HG03064 (cell line): ENCODE data around the gene PTPRG.
"Not testable (repeated sequence)": the region's sequence is repeated elsewhere in the genome, so short reads cannot be mapped to it uniquely, and the experiment has no call there.

ENCODE experiments used
- ATAC-seq: cut with Tn5 transposase; IDR thresholded peaks from one replicate; pipeline ENCODE4 v1.9.1; 2021; ENCODE audit warnings: low read depth; ENCODE audit not compliant: unreplicated experiment

Gene PTPRG

DNA sequence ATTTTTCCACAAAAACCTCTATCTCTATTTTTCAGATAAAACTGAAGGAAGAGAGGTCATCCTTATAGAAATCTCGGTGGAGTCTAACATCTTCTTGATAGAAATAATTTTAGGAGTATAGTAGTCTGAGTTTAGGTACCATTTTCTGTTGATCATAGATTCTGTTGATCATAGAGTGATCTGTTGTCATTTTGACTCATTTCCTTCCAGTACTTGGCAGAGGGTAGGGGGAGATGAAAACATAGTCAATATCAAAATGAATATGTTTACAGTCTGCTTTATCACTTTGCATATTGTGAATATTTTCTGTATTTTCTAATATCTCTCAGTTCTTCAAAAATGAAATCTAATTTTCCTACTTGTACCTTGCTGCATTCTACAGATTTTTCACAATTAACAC is 458.5 kb downstream of the PTPRG start:
- no peak for ATAC-seq

DNA sequence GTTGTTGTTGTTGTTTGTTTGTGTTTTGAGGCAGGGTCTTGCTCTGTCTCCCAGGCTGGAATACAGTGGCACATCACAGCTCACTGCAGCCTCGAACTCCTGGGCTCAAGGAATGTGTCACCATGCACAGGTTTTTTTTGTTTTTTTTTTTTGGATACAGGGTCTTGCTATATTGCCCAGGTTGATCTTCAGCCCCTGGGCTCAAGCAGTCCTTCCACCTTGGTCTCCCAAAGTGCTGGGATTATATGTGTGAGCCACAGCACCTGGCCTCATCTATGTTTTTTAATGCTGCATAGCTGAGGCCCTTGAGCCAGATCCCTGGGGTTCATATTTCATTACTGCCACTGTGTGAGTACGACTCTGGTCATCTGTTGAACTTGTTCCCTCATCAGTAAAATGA is 459.3 kb downstream of the PTPRG start:
- no peak for ATAC-seq

DNA sequence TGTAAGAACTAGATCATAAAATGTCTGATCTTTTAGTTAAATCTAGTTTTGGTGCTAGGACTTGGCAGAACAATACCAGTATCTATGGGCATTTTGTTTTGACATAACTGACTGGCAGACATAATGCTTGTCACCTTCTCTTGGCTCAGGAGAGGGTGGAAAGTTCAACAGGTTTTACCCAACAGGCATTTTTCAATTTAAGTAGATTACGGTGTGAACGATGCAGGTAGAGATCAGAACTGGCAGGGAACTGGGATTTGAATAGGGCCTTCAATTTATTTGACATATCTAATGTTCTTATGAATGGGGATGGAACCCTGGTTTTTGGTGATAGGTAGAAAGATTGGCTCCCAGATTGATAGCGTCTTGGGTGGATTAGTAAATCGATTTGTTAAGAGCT is 460.9 kb downstream of the PTPRG start:
- ATAC-seq, result no peak

DNA sequence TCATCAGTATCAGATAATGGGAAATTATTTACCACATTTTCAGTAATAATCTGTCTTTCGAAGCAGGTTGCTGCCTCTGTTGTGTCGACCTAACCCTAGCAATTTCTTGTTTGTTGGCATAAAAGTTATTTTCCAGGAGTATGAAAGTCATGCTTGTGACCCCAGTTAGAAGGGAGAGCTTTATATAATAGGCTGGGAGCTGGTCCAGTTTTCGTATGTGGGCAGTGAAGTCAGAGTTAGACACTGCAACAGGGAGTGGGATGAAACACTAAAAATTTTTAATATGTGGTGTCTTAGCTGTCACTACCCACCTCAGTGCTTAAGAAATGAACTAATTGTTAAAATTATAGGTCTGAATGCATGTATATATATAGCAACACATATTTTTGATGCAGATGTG is 463.5 kb downstream of the PTPRG start:
- ATAC-seq, result no peak

DNA sequence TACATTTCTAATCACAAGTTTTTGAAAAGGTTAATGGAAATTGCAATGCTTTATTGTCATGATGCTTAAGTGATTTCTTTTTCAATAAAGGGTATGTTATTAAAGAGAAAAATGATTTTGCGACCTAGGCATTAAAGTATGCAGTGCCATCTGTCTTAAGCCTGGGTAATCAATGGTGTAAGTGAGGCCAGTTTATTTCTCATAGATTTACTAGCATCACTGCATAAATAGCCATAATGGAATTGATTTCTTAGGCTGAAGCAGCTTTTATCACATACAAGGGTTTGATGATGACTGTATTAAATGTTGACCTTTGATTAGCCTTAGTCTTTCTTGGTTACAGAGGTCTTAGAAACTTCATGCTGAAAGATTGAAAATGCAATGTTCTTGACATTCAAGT is 464.5 kb downstream of the PTPRG start:
- no peak for ATAC-seq

DNA sequence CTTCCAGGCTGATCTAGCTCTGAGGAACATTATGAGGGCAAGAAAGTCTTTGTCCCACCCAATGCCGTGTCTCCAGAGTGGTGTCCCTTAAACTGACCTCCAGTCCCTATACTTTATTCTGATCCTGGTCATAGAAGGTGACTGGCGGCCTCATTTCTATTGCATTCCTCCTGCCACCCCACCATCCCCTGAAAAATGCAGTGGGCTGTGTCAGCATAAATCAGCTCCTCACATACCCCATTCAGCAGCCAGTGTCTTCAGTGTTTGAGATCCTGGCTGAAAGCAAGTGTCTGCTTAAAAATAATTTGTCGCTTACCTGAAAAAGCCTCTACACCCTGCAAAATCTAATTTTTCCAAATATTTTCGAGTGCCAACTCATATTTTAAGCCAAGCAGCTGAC is 465.9 kb downstream of the PTPRG start:
- no peak for ATAC-seq

DNA sequence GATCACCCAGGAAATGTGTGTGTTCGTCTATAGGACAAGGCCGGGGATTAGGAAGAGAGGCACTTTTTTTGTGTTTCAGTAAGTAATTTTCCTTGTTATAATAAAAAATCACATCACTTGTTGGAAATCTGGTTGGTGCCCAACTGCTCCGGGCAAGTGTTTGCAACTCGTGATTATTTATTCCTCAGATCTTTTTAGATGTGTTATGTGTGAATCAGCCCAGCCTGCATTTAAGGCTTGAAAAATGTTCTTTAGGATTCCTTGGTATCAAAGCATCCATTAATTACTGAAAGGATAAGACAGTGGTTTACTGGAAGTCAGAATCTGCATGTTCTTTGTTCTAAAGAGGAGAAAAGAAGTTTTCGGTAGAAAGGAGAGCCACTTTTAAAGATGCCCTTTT is 466.4 kb downstream of the PTPRG start:
- ATAC-seq, result no peak

DNA sequence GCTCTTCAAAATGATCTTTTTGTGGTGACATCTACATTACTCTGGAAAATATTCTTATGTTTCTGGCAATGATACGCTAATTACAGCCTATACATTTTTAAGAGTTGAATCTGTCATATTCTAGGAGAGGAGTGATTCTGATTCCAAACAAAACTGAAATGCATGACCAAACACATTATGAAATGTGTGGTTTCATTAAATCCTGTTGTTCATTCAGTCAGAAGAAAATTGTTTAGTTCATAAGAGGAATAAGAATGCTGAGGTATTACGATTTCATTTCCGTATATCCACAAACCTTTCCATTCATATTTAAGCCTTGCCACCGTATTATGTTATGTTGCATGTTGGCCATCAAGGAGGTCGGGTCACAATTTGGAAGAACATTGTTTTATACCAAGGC is 466.9 kb downstream of the PTPRG start:
- no peak for ATAC-seq

DNA sequence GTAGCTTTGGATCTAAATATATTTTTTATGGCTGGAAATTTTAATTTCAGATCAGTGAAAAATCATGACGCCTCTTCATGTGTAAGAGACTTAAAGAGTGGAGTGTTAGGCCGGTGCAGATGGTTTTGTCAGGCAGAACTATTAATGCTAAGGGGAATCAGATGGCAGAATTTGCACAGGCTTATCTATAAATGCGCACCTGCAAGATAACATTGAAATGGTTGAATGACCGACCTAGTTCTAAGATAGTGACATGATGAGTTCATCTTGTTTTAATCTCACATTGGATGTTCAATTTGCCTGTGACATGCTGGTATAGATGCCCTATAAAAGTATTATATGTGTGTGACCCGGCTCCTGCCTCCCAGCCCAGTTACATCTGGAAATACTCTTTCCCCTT is 471.4 kb downstream of the PTPRG start:
- no peak for ATAC-seq

DNA sequence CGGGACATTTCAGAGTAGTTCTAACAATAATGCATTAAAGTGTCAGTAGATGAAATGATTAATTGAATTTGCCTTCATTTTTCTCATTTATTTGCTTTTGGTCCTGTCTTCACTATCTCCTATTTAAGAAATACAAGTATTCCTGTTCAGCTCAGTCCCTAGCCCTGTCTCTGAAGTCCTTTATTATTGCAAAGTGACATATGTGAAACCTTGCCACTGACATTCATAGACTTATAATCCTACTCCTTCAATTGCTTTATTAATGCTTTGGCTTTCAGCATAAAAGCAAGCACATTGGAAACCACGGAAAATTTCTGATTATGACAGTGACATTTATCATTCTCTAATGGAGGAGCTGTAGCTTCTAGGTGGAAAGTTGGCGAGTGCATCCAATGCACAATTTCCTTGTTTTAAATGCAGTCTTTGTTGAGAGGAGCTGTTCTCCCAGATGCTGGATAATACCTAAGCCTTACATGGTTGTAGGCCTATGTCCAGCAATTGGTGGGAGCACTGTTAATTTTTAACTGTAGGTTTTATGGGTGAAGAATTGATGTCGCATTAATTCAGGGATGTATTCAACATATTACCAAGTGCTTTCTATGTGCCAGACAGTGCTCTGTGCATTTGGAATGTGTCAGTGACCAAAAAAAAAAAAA is 474.2 kb downstream of the PTPRG start:
- ATAC-seq, result no peak

DNA sequence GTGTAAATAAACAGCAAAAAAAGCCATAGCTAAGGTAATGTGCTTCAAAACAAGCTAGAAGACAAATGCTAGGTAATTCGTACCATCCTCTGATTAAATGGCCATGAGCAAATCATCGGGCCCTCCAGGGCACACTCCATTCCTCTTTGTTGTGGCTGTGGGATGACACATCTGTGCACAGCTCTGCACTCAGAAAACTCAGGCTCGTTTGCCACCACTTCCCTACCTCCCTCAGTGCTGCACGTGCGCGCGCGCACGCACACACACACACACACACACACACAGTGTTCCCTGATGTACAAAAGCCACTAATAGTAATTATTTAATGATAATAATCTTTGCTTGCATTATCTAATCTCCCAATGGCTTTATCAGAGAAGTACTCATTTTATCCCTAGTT is 475.4 kb downstream of the PTPRG start:
- no peak for ATAC-seq

DNA sequence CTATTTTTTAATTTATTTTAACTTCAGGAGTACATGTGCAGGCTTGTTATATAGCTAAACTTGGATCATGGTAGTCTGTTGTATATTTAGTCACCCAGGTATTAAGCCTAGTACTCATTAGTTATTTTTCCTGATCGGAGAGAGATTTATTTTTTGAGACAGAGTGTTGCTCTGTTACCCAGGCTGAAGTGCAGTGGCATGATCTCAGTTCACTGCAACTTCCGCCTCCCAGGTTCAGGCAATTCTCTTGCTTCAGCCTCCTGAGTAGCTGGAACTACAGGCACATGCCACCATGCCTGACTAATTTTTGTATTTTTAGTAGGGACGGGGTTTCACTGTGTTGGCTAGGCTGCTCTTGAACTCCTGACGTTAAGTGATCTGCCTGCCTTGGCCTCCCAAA is 477.4 kb downstream of the PTPRG start:
- not testable (repeated sequence) for ATAC-seq

DNA sequence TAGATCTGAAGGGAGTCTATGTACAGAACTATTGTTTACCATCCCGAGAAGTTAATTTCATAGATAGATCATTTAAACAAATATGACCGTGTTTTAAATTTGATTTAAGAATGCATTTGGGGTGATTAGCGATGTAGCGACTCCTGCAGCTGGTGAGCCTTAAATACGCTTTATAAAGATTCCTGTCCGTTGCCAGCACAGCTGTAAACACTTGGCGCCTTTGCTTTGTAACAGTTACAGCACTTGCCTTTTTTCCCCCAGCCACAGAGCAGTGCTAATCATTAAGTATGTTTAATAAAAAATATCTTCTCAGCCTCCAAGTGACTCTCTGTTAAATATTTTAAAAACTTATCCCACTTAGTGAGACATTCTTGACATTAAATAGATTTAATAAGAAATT is 478.2 kb downstream of the PTPRG start:
- no peak for ATAC-seq

DNA sequence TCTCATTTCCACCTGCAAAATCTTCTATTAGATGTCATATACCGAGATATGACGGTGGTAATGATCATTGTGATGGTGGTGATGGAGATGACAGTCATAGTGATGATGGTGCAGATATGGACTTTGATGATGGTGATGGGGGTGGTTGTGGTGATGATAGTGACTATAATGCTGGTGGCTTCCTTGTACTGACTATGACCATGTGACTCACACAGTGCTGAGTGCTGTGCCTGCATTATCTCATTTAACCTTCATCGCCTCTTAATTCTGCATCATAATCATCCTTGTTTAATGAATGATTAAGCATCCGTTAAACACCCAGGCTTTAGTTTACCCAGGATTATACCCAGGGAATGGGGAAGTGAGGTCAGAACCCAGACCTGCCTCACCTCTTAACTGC is 480.3 kb downstream of the PTPRG start:
- ATAC-seq, result no peak

DNA sequence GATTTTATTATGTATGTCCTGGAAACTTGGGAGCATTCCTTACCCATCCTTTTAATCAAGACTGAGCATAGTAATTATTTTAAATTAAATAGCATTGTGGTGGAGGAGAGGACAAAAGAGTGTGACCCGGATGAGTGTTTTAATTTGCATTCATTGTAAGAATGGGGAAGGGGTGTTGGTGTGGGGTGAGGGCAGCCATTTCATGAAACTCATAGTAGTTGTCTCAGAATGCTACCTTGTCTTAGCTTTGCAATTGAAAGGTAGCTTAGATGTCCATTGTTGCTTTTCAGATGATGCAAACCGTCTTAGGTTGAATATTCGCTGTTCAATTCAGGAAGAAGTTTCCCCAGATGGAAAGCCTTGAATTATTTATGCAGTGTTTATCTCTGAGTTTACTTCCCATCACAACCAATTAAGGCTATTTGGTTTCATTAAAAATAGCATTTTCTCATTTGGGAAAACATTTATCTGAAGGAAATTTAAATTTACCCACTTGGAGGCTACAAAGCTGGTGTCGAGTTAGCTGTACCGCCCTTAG is 483.6 kb downstream of the PTPRG start:
- ATAC-seq, result no peak

DNA sequence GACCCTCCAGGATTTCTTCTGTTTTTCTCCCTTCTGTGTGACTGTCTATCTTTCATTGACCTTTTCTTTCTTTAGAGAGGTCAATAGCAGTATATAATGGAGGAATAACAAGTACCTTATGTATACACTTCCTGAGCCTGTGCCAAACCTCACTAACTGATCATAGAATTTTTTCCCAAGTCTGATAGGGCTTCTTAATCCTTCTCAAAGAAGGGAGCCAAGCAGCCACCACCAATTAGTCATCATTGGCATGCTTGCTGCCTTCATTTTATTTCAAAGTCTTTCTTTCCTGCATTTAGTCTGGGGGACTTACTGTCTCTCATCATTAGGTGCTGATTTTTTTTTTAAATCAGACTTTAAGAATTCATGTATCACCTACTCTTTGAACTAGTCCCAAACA is 485.0 kb downstream of the PTPRG start:
- no peak for ATAC-seq

DNA sequence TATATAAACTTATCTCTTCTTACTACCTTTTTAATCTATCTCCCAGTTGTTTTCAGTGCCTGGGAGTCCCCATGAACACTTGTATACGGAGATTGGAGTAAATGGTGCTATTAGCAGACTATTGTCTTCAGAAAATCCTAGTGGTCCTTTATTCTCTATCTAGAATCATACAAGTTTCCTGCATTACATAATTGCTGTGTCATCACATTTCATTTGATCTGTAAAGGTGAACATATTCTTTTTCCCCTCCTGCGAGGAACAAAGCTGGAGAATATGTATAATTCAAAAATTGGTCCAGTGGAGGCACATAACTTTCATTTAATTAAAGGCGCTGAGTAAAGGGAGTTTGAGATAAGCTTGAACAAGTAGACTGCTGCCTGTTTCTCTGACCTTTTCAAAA is 487.2 kb downstream of the PTPRG start:
- no peak for ATAC-seq

DNA sequence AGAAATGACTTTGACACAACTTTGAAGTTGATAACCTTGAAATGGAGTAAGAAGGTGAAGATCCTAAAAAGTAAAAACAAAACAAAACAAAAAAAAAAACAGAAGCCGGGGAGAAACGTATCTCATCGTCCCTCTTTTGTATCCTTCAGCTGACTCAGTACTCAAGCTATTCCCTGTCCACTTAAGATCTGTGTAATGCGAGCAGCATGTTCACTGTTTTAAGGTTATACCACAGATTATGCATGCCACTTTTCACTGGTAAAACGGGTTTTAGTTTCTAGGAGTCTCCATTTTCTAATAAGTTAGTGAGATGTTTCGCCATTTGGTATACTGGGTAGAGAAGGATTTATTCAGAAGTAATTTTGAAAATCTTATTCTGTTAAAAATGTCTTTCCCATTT is 487.7 kb downstream of the PTPRG start:
- no peak for ATAC-seq

DNA sequence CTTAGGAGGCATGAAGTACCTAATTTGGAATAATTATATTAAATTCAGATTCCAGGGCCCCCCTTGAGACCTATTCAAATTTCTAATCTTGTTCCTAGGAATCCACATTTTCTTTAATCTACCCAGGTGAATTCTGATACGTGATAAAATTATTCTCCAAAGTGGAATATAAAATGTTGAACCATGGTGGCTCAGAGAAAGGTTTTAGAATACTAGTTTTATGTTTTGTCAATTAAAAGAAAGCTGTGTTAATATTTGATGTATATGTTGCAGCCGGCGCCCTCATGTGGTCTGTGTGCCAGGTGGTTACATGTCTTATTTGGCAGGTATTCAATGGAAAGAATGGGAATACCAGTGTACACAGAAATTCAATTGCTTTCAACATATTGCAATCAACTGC is 490.1 kb downstream of the PTPRG start:
- no peak for ATAC-seq

DNA sequence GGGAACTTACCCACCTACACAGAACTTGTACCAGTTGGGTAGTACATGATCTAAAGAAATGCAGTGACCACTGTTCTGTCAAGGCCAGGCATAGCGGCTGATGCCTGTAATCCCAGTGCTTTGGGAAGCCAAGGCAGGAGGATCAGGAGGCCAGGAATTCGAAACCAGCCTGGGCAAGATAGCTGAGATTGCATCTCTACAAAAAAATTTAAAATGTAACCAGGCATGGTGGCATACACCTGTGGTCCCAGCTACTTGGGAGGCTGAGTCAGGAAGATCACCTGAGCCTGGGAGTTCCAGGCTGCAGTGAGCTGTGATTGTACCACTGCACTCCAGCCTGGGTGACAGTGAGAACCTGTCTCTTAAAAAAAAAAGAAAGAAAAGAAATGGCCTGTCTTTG is 491.0 kb downstream of the PTPRG start:
- no peak for ATAC-seq

DNA sequence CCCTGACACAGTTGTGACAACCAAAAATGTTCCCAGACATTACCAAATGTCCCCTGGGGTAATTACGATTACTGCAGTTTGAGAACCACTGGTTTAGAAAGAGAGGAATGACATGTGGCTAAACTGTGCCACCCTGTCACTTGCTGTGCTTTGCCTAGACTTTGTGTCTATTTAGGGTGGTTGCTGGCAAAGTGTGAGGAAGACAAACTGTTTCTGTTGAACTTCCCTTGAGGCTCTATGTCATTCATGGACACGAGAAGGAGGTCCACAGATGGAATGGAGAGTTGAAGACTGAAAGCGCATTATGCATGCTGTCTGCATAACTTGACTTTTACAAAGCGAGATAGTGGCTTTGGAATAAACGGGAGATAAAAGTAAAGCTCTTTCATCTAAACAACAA is 495.3 kb downstream of the PTPRG start:
- no peak for ATAC-seq

DNA sequence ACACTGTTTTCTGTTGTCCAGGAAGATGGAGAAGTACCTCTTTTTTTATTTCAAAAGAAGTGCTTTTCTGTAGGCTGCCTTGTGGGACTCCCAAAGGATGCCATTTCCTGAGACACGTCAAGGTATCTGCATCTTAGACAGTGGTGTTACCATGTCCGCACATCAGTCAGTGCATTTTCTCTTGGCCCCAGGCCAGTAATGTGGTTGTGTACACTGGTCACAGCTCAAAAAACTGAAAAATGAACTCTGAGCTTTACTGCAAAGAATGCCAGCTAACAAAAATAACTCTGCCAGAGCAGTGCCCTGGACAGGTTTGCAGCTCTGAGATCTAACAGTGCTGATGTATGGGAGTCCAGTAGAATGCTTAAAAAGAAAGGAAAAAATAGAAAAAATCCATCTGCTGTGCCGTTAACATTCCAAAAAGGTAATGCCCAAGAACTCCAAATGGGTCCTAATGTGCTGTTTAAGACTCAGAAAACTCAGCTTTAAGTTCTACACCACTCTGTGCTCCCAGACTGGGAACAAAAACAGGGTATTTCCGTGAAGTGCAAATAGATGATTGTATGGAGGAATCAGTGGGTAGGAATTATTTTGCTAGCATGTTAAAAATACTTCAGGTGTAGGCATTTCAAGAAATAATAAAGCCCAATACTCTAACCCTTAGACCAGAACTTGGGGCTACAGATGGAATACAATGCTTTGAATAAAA is 496.1 kb downstream of the PTPRG start:
- ATAC-seq, result no peak
